NCI-H2196 (cell line): ENCODE data around the gene PARD3.
"Not testable (repeated sequence)": the region's sequence is repeated elsewhere in the genome, so short reads cannot be mapped to it uniquely, and the experiment has no call there.

Source experiments
- DNase-seq: peaks from one replicate; lab custom pipeline; 2025; ENCODE audit not compliant: unreplicated experiment; lab: John Stamatoyannopoulos, UW

PARD3 gene

GRCh38 chr10:34433241-34434076 is 381.6 kb downstream of the PARD3 start:
- no peak for DNase-seq

DNA sequence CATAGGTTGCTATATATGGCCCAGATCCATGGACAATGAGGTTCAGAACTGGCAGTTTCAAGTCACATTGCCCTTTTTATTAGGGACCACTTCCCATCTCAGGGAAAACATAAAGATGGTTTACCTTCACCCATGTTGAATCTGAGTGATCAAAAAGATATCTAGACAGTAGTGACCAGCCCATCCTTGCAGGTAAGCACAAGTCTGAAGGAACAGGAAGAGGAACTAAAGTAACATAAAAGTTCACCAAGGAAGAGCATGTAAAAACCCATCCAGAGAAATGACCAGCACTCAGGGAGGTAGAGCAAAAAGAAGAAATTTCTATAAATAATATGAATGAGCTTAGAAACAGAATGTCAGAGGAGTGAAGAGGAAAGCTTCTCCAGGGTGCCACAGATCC is 382.5 kb downstream of the PARD3 start:
- no peak for DNase-seq

DNA sequence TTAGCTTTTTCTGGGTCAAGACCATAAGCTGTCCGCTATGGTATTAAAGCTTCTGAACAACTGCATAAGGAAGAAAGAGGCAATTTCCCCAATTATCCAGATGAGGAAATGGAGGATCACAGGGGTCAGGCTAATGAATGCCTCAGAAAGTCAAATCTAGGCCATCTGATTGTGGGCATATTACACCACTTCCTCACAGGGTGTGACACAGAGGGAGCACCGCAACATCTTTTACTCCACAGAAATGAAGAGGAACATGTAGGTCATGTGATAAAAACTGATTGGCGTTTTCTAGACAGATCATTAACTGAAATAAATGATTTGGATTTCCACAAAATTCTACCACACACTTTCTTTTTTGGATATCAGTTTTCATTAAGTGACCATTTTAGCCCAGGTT is 384.4 kb downstream of the PARD3 start:
- no peak for DNase-seq

DNA sequence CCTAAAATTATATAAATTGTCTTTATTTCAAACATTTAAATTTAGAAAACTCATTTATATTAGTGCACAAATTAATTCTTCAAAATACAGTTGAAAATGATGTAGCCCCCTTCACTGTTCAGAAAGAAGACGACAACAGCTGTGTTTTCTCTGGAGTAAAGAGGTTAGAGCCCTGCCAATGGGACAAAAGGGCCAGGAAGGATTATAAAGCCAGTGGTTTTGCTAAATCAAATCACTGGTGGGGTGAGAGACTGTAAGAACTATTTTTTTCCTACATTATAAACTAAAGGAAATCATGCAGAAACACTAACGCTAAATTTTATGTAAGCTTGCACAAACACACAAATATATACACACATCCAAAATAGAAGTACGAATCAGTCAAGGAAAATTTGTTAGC is 386.6 kb downstream of the PARD3 start:
- DNase-seq: no peak

DNA sequence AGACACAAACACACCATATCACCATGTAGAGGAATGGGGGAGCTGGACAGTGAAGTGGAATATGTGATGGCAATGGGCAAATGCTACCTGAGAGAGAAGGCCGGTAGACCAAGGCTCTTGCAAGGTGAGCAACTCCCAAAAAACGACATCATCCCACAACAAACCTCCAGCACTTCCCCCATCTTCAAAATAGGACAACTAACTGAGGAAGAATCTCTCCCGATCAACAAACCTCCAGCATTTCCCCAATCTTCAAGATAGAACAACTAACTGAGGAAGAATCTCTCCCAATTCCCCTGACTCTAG is 387.2 kb downstream of the PARD3 start:
- no peak for DNase-seq

GRCh38 chr10:34427158-34427910 is 387.8 kb downstream of the PARD3 start:
- DNase-seq: not testable (repeated sequence)

DNA sequence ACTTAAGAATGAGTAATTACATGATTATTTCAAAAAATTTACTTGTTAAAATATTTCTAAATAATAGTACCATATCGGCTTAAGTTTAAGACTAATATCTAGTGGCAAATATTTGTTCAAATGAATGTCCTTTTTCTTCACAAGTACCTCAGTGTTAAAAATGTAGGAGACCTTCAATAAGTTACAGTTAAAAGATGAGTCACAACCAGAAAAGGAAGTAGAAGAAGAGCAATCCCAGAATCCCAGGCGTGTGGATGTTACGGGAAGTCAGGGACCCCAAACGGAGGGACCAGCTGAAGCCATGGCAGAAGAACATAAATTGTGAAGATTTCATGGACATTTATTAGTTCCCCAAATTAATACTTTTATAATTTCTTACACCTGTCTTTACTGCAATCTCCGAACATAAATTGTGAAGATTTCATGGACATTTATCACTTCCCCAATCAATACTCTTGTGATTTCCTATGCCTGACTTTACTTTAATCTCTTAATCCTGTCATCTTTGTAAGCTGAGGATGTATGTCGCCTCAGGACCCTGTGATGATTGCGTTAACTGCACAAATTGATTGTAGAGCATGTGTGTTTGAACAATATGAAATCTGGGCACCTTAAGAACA is 388.4 kb downstream of the PARD3 start:
- DNase-seq: not testable (repeated sequence)

- no peak for DNase-seq
Measured at GRCh38 chr10:34426041-34426440, 389.1 kb downstream of the PARD3 start.

- no peak for DNase-seq
Measured at GRCh38 chr10:34423673-34424625, 391.1 kb downstream of the PARD3 start.

DNA sequence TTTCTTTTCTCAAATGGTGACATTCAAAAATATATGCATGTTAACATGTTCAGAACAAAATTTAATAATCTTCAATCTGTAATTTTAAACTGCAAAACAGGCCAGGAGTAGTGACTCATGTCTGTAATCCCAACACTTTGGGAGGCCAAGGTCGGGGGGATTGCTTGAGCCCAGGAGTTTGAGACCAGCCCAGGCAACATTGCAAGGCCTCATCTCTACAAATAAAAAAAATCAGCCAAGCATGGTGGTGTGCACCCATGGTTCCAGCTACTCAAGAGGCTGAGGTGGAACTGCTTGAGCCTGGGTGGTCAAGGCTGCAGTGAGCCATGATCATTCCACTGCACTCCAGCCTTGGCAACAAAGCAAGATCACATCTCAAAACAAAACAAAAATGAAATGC is 394.3 kb downstream of the PARD3 start:
- DNase-seq: no peak

- no peak for DNase-seq
Measured at GRCh38 chr10:34420273-34420672, 394.8 kb downstream of the PARD3 start.

GRCh38 chr10:34415039-34415438 is 400.1 kb downstream of the PARD3 start:
- DNase-seq: no peak

DNA sequence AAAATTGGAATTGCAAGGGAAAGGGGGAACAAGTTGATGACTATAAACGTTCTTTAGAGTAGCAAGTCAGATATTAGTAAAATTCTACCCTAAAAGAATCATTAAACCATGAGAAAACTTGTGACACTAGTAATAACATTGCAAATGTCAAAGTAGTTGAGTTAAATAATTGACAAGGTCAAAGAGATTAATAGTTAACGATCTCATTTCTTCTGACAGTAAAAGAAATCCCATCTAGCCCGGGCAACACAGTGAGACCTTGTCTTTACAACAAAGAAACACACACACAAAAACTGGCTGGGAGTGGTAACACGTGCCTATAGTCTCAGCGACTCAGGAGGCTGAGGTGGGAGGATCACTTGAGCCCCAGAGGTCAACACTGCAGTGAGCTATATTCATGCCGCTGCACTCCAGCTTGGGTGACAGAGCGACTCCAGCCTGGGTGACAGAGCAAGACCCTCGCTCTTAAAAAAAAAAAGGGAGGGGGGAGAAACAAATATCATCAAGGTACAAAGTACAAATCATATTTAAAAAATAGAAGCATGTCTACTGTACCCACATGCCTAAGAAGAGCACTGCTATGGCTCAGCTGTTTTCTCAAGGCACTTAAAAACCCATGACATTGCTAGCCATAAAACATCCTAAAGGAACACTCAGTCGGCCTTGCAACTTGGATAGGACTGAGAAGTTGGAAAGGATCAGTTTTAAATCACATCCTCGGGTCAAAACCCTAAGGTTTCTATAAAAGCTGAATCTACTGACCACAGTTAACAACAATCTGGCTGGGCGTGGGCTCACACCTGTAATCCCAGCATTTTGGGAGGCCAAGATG is 401.1 kb downstream of the PARD3 start:
- no peak for DNase-seq

GRCh38 chr10:34413214-34413613 is 401.9 kb downstream of the PARD3 start:
- DNase-seq: no peak

GRCh38 chr10:34408956-34409355 is 406.1 kb downstream of the PARD3 start:
- no peak for DNase-seq

GRCh38 chr10:34408381-34408780 is 406.7 kb downstream of the PARD3 start:
- no peak for DNase-seq

- DNase-seq: no peak
Measured at GRCh38 chr10:34407324-34407805, 407.7 kb downstream of the PARD3 start.

DNA sequence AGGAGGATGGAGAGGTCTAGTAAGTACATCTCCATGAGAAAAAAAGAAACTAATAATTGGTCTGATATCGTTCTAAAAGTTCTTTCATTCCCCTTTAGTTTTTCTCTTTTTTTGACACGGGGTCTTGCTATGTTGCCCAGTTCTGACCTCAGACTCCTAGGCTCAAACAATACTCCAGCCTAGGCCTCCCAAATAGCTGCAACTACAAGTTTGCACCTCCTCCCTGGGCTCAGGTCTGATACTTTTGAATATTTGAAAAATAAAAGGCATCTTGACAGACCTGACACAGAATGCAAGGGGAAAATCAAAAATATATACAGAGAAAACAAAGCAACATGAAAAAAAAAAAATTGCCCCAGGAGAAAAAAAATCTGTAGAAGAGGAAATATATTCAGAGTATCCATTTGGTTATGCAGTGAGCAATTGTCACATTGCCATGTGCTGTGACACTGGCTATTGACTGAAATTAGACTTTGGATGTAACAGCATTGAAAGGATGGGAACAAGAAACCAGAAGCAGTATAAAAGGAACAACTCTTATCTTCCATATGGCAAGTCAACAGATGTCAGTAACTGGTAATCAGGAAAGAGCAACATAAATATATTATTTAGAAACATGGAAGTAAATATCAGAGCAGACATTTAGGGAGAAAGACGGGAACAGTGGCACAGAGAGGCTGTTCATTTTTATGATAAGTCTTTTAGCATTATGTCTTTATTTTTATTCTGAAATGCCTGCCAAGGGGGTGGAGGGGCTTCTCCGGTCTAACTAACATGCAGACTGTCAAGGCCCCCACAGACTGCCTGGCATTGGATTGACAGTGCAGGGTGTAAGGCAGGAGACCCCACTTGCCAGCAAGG is 408.4 kb downstream of the PARD3 start:
- no peak for DNase-seq
